Posterior cingulate gyrus (tissue), 11 donors: ENCODE data around the gene SYS1.
A peak's percentile ranks its signal among the peaks of the same experiment; 100 is the strongest.

Experiments
- DNase-seq, 10 donors: peaks; one replicate each; pipeline versions ENCODE4 v3.0.0 to v3.0.0-alpha.2; 2020 to 2021; ENCODE audit warnings: mixed read lengths in 3 of 10
- intact Hi-C: fragments of 100-400 bp; cut with DNase I; formaldehyde crosslinking; loops from one replicate; pipeline ENCODE4 v1.15.1; 2023

SYS1 gene

DNA sequence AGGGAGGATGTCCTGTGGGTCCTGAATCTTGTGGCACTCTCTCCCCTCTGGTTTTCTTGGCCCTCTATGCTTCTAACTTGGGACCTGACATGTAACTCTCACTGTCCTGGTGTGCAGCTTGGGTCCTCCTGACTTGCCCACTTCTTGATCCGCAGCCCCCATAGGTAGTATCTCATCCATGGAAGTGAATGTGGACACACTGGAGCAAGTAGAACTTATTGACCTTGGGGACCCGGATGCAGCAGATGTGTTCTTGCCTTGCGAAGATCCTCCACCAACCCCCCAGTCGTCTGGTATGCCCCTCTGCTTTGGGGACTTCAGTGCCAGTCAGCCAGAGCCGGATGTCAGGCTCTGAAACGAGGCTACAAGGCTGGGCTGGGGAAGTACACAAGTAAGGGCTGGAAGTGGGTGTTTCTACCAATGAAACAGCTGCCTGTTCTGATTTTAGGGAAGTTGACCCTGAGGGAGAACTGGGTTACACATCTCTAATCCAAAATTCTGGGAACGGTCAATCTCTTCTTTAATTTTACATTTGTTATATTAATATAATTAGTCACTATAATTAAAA, 45.8 kb downstream of the SYS1 start:
- intact Hi-C loops = loop anchor here (5.0 kb wide), 1 partner anchor 36 kb away; no protein-coding TSS in a partner anchor
- peak in 1 of 10 donors; percentile 88 for DNase-seq

- DNase-seq = no peak
- intact Hi-C loops = loop anchor here (5.0 kb wide), 1 partner anchor 37 kb away; no protein-coding TSS in a partner anchor
Measured at GRCh38 chr20:45409521-45410272, 46.7 kb downstream of the SYS1 start.

- no peak for DNase-seq
- intact Hi-C loops = no loop called here
Measured at GRCh38 chr20:45410887-45411286, 47.9 kb downstream of the SYS1 start.

DNA sequence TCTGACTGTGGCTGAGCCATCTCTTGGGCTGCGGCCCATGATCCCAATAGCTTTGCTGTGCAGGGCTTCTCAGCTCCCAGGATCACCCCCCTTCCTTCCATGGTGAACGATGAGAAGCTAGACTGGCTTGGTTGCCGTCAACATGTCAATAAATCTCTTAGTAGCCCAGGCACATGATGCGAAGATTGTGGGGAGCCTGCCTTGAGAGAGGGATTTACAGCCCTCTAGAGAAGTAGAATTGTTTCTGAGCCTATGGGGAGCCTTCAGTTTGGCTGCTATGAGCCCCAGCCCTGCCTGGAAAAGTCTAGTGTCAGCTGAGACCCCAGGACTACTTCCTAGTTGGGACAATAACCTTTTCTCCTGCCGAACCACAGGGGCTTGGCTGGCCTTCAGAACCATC, 49.7 kb downstream of the SYS1 start:
- intact Hi-C loops = no loop called here
- peak in 1 of 10 donors; percentile 76 for DNase-seq

- intact Hi-C loops = no loop called here
- no peak for DNase-seq
Measured at GRCh38 chr20:45413479-45413878, 50.5 kb downstream of the SYS1 start.

- intact Hi-C loops = no loop called here
- DNase-seq = peak; percentile 84 to 98 (median 93)
Measured at GRCh38 chr20:45415822-45416637, 53.1 kb downstream of the SYS1 start, which contains the start of gene PIGT. Gene PIGT, plus strand, starts transcription at chr20:45416141. Its CDS starts 16 bp downstream, at chr20:45416157.

- DNase-seq = no peak
- intact Hi-C loops = no loop called here
Measured at GRCh38 chr20:45416917-45417316, 54.0 kb downstream of the SYS1 start.
